MM.1S (cell line): ENCODE results near the gene TUBGCP3.

ENCODE experiments used
- CTCF ChIP-seq: fragments of 300-600 bp; sonication (generic); IDR thresholded peaks from 2 replicates; pipeline ENCODE4 v1.5.1; 2016; ENCODE audit warnings: antibody characterized with exemption, low read length, mixed read lengths
- EZH2 ChIP-seq: fragments of 300-600 bp; sonication (generic); optimal IDR thresholded peaks from 2 replicates; pipeline ENCODE3; 2017; ENCODE audit warnings: low read depth, mild to moderate bottlenecking, antibody characterized with exemption, low read length, mixed read lengths
- EZH2phosphoT487 ChIP-seq: fragments of 300-600 bp; sonication (generic); IDR thresholded peaks from 2 replicates; pipeline ENCODE4 v1.6.1; 2018; ENCODE audit warnings: antibody characterized with exemption, low read length

GRCh38 chr13:112526146-112526853 is 61.7 kb downstream of the TUBGCP3 start:
- TF ChIP-seq CTCF (no peak), EZH2 (no peak), EZH2phosphoT487 (no peak)
